Tibial nerve (tissue), 4 donors: ENCODE measurements around the gene SMC3. TPM values are rescaled to one million over a fixed set of nuclear protein-coding genes. Genes with fewer than 3 reads are reported as not detected.

Experiments
- DNase-seq, 2 donors: peaks; one replicate each; pipeline ENCODE4 v3.0.0-alpha.2; 2019; ENCODE audit warnings: low spot score in 2 of 2
- H3K27ac ChIP-seq, 4 donors: fragments of 200-600 bp; sonication (generic) in 3 of 4; one replicate each; pipeline ENCODE4 v1.5.1; 2017 to 2019; ENCODE audit warnings: mild to moderate bottlenecking in 1 of 4
- H3K27me3 ChIP-seq, 2 donors: fragments of 200-600 bp; sonication (generic) in 1 of 2; one replicate each; pipeline versions ENCODE4 v1.5.1 to v1.6.0; 2017 to 2019
- H3K36me3 ChIP-seq, 3 donors: fragments of 200-600 bp; sonication (generic); one replicate each; pipeline ENCODE4 v1.5.1; 2018 to 2019
- H3K4me1 ChIP-seq, 4 donors: fragments of 200-600 bp; sonication (generic) in 3 of 4; one replicate each; pipeline ENCODE4 v1.5.1; 2017 to 2019
- H3K4me3 ChIP-seq, 4 donors: fragments of 200-600 bp; sonication (generic) in 3 of 4; one replicate each; pipeline ENCODE4 v1.5.1; 2017 to 2019; ENCODE audit warnings: mild to moderate bottlenecking in 1 of 4, moderate library complexity in 1 of 4
- H3K9me3 ChIP-seq, 4 donors: fragments of 200-600 bp; sonication (generic) in 3 of 4; one replicate each; pipeline ENCODE4 v1.5.1; 2017 to 2019
- CTCF ChIP-seq, 5 experiments: fragments of 200-600 bp in 3 of 5; fragments of 450-650 bp in 2 of 5; sonication (generic) in 3 of 5; IDR thresholded peaks; one replicate each; pipeline ENCODE4 v1.5.1; 2016 to 2019; ENCODE audit warnings: antibody characterized with exemption in 5 of 5, mild to moderate bottlenecking in 3 of 5, moderate library complexity in 2 of 5
- EP300 ChIP-seq, 2 donors: sonication (generic); formaldehyde crosslinking; IDR thresholded peaks; one replicate each; pipeline ENCODE4 v1.6.1; 2017; ENCODE audit warnings: antibody characterized with exemption in 2 of 2, mild to moderate bottlenecking in 1 of 2
- POLR2A ChIP-seq, 2 donors: fragments of 450-650 bp; IDR thresholded peaks; one replicate each; pipeline ENCODE4 v1.6.1; 2017; ENCODE audit warnings: antibody characterized with exemption in 2 of 2, mild to moderate bottlenecking in 2 of 2, moderate library complexity in 2 of 2
- WGBS, 2 donors: methylation state at CpG; one replicate each; pipeline ENCODE4 v1.1.5; 2018; 5-methylcytosine and 5-hydroxymethylcytosine counted together
- total RNA-seq, 4 donors: library from RNA; depleted of rRNA; stranded (reverse); fragments of >200 nt; gene quantifications; one replicate each; pipeline ENCODE4 v1.1.0, GENCODE V29; 2016

The SMC3 gene
- total RNA-seq, 4 donors from 2014 or later: 31.0 to 41.4 (median 33.4) TPM

- 78 to 80% methylated on average over 3 of the region's 3 CpGs for WGBS, 2 donors
- no peak for DNase-seq
- no peak for TF ChIP-seq EP300 (IDR thresholded peaks at IDR 0.05)
- TF ChIP-seq CTCF (IDR thresholded peaks at IDR 0.05): no peak
- Histone ChIP-seq H3K4me1 (no peaks in the 10 kb centered on the region), H3K27ac (no peak overlapping the region), H3K9me3 (no peaks in the 10 kb centered on the region), H3K36me3 (no peaks in the 10 kb centered on the region), H3K27me3 (no peaks in the 10 kb centered on the region), H3K4me3 (no peak overlapping the region)
Observed at GRCh38 chr10:110612087-110612486, 44.6 kb downstream of the SMC3 start.

- TF ChIP-seq EP300 (IDR thresholded peaks at IDR 0.05) (no peak), CTCF (IDR thresholded peaks at IDR 0.05) (no peak), POLR2A (IDR thresholded peaks at IDR 0.05) (no peak)
- WGBS, 2 donors: 85 to 89% methylated on average over 4 of the region's 4 CpGs
- H3K27ac ChIP-seq: no peak overlapping the region
- no peaks in the 10 kb centered on the region for H3K27me3 ChIP-seq
- no peaks in the 10 kb centered on the region for H3K36me3 ChIP-seq
- H3K9me3 ChIP-seq: no peaks in the 10 kb centered on the region
- no peak for DNase-seq
- H3K4me1 ChIP-seq: no peaks in the 10 kb centered on the region
- no peak overlapping the region for H3K4me3 ChIP-seq
Observed at GRCh38 chr10:110612629-110613028, 45.1 kb downstream of the SMC3 start.

- TF ChIP-seq EP300 (IDR thresholded peaks at IDR 0.05) (no peak), POLR2A (IDR thresholded peaks at IDR 0.05) (no peak), CTCF (IDR thresholded peaks at IDR 0.05) (no peak)
- Histone ChIP-seq H3K27me3 (no peaks in the 10 kb centered on the region), H3K27ac (no peak overlapping the region), H3K4me3 (no peak overlapping the region), H3K9me3 (no peaks in the 10 kb centered on the region), H3K36me3 (no peaks in the 10 kb centered on the region), H3K4me1 (no peaks in the 10 kb centered on the region)
- DNase-seq: no peak
- 75 to 79% methylated on average over 8 of the region's 8 CpGs for WGBS, 2 donors
Observed at GRCh38 chr10:110613341-110613995, 46.0 kb downstream of the SMC3 start.

- no peak overlapping the region for H3K4me3 ChIP-seq
- TF ChIP-seq EP300 (IDR thresholded peaks at IDR 0.05) (no peak), POLR2A (IDR thresholded peaks at IDR 0.05) (no peak), CTCF (IDR thresholded peaks at IDR 0.05) (no peak)
- no peak overlapping the region for H3K27ac ChIP-seq
- no peaks in the 10 kb centered on the region for H3K36me3 ChIP-seq
- H3K9me3 ChIP-seq: no peaks in the 10 kb centered on the region
- no peaks in the 10 kb centered on the region for H3K4me1 ChIP-seq
- no peak for DNase-seq
- 81 to 83% methylated on average over 8 to 9 of the region's 9 CpGs for WGBS, 2 donors
- H3K27me3 ChIP-seq: no peaks in the 10 kb centered on the region
Observed at GRCh38 chr10:110613996-110614495, 46.6 kb downstream of the SMC3 start.

GRCh38 chr10:110615057-110615747 lies 47.7 kb downstream of the SMC3 start:
- no peaks in the 10 kb centered on the region for H3K27me3 ChIP-seq
- H3K4me1 ChIP-seq: no peaks in the 10 kb centered on the region
- H3K27ac ChIP-seq: no peak overlapping the region
- no peak for TF ChIP-seq EP300 (IDR thresholded peaks at IDR 0.05)
- no peak for TF ChIP-seq POLR2A (IDR thresholded peaks at IDR 0.05)
- no peak for TF ChIP-seq CTCF (IDR thresholded peaks at IDR 0.05)
- H3K9me3 ChIP-seq: no peaks in the 10 kb centered on the region
- no peak for DNase-seq
- WGBS, 2 donors: 79 to 82% methylated on average over 2 of the region's 2 CpGs
- H3K4me3 ChIP-seq: no peak overlapping the region
- H3K36me3 ChIP-seq: no peaks in the 10 kb centered on the region
